Measurements from ENCODE around the gene ARHGAP19.

DNA sequence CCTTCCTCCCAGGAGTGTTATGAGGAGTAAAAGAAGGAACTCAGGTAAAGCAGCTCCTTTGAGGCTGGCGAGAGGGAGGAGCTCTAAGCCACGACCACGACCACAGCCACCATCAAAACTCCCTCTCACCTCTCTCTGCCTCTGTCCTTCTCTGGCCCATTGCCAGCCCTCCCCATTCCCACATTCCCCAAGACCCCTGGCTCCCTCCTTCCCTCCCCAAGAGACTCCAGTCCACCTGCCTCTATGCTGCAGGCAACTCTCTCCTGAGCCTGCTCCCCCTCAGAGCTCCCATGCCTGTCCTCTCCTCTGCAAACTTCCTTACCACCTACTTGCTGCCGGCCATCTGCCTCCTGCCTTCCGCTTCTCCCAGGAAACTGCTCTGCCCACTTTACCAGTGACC lies 116.2 kb downstream of the ARHGAP19 start:
- TF ChIP-seq POLR2AphosphoS5 (IDR thresholded peaks at IDR 0.05; ENCODE audit: borderline replicate concordance, low read depth, low read length) (no peak), EZH2 (IDR thresholded peaks at IDR 0.05) (no peak), FOXP2 (optimal IDR thresholded peaks at IDR 0.05; ENCODE audit: control extremely low read depth, extremely low read length, insufficient read depth) (no peak)
